OCI-LY1 (cell line): ENCODE measurements around the gene COPS7B.

ENCODE experiments used
- EZH2 ChIP-seq: fragments of 200-600 bp; sonication (generic), shearing (Covaris generic); IDR thresholded peaks from 2 replicates; pipeline ENCODE4 v1.8.0; 2017; ENCODE audit warnings: borderline replicate concordance, mixed run types, mild to moderate bottlenecking, antibody characterized with exemption, low read length, moderate library complexity, mixed read lengths
- TF ChIP-seq, protein P1 (sequence below): fragments of 200-600 bp; sonication (generic), shearing (Covaris generic); IDR thresholded peaks from 2 replicates; pipeline ENCODE4 v1.5.1; 2017; ENCODE audit warnings: mild to moderate bottlenecking, antibody characterized with exemption, low read length, moderate library complexity, mixed read lengths

DNA sequence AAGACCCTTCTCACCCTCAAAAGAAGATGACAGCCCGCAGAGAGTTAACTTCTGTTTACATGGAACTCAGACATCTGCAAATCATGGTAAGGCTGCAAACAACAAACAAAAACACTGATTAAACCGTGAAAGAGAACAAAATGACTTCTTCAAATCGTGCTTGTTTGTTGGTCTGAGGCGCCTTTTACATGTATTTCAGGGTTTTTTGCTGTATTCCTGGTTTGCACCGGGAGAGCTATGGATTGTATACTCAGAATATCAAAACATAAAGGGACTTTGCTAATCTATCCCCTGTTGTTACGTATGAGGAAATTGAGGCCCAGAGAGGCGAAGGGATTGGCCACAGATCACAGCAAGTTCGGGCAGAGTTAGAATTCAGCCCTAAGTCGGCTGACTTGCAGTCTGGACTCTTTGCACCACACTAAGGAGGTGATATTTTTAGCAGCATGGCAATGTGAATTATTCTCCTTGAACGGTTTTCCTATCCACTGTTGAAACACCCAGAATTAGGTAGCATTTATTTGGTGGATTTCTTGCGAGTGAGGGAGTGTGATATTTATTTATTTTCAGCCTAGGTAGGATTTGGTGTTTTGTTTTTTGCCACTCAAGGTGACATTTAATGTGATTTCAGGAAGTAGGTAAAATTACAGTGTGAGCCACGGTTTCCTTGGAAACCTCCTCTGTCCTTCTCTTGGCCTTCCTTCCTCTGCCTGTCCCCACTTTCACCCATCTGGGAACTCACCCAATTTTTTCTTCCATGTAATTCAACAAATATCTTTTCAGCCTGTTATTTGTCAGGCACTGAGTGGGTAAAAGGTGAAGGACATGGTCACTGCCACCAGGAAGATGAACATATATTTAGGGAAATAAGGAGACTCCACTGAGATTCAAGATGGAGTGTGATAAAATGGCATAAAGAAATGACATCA, 4.2 kb upstream of the COPS7B start:
- TF ChIP-seq, protein P1, sequence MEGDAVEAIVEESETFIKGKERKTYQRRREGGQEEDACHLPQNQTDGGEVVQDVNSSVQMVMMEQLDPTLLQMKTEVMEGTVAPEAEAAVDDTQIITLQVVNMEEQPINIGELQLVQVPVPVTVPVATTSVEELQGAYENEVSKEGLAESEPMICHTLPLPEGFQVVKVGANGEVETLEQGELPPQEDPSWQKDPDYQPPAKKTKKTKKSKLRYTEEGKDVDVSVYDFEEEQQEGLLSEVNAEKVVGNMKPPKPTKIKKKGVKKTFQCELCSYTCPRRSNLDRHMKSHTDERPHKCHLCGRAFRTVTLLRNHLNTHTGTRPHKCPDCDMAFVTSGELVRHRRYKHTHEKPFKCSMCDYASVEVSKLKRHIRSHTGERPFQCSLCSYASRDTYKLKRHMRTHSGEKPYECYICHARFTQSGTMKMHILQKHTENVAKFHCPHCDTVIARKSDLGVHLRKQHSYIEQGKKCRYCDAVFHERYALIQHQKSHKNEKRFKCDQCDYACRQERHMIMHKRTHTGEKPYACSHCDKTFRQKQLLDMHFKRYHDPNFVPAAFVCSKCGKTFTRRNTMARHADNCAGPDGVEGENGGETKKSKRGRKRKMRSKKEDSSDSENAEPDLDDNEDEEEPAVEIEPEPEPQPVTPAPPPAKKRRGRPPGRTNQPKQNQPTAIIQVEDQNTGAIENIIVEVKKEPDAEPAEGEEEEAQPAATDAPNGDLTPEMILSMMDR: no peak
- no peak for TF ChIP-seq EZH2
